ENCODE results near the gene ZBP1.

DNA sequence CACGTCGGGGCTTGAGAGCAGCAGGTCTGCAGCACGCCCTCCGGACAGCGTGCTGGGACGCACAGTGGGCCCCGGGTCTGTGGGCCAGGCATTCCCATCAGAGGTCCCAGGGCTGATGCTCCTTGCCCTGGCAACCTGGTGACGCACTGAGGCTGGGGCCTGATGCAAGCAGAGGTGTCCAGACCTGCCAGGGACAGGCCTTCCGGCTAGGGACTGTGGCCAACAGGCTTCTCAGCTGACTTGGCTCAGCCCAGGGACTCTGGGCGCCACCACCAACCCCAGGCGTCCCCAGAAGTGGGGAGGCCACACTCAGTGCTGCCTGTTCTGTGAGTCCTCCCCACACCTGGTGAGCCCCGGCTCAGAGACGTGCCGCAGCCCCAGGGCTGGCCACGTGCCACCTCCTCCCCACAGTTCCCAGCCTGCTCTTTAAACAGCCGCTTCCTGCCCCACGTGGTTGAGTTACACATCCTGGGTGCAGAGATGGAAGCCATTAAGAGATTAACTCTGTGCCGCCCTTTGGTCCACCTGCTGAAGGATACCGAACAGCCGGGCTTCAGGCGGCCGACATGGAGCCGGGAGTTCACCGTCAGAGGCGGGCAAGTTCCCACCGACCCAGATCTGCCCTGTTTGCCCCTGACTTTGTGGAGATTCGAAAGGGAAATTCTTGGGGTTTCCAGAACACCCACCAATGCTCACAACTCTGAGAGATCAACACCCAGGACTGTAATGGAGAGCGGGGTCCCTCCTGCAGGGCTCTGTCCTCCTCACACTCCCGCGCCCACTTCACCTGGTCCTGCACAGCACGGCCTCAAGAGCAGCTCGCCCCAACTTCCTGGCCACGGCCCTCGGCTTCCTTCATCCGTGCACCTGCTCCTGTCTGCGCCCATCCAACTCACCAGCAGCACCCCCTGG lies 37.6 kb upstream of the ZBP1 start:
- TF ChIP-seq, protein P1, sequence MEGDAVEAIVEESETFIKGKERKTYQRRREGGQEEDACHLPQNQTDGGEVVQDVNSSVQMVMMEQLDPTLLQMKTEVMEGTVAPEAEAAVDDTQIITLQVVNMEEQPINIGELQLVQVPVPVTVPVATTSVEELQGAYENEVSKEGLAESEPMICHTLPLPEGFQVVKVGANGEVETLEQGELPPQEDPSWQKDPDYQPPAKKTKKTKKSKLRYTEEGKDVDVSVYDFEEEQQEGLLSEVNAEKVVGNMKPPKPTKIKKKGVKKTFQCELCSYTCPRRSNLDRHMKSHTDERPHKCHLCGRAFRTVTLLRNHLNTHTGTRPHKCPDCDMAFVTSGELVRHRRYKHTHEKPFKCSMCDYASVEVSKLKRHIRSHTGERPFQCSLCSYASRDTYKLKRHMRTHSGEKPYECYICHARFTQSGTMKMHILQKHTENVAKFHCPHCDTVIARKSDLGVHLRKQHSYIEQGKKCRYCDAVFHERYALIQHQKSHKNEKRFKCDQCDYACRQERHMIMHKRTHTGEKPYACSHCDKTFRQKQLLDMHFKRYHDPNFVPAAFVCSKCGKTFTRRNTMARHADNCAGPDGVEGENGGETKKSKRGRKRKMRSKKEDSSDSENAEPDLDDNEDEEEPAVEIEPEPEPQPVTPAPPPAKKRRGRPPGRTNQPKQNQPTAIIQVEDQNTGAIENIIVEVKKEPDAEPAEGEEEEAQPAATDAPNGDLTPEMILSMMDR (IDR thresholded peaks at IDR 0.05): no peak
- TF ChIP-seq POLR2A (IDR thresholded peaks at IDR 0.05): no peak

Measured in right lobe of liver (tissue), 4 donors.